ENCODE results near the gene BRWD1.

Gene BRWD1

GRCh38 chr21:39313571-39314142 is at the start of gene BRWD1:
BRWD1 (minus strand) TSS chr21:39313632; CDS start chr21:39313491, 141 bp downstream.
- DNase-seq, result peak; percentile 80 to 87

GRCh38 chr21:39362733-39363132 is 49.3 kb upstream of the BRWD1 start:
- DNase-seq, result no peak

- DNase-seq, result no peak
Measured at GRCh38 chr21:39359382-39359781, 46.0 kb upstream of the BRWD1 start.

- no peak for DNase-seq
Measured at GRCh38 chr21:39353295-39353694, 39.9 kb upstream of the BRWD1 start.

GRCh38 chr21:39350094-39351005 is 36.9 kb upstream of the BRWD1 start:
- DNase-seq, result no peak

- DNase-seq, result peak; percentile 96 to 97
Measured at GRCh38 chr21:39349211-39350093, 36.0 kb upstream of the BRWD1 start.

GRCh38 chr21:39348355-39349210 is 35.2 kb upstream of the BRWD1 start, which contains the start of gene HMGN1:
HMGN1 (minus strand) TSS chr21:39349088; CDS start chr21:39348917, 171 bp downstream.
- peak; percentile 88 to 89 for DNase-seq

- DNase-seq, result peak in 1 of 2 donors; percentile 38
Measured at GRCh38 chr21:39348040-39348354, 34.6 kb upstream of the BRWD1 start.

- DNase-seq, result no peak
Measured at GRCh38 chr21:39347537-39347936, 34.1 kb upstream of the BRWD1 start.

GRCh38 chr21:39346671-39347331 is 33.4 kb upstream of the BRWD1 start:
- DNase-seq, result no peak

- no peak for DNase-seq
Measured at GRCh38 chr21:39346206-39346605, 32.8 kb upstream of the BRWD1 start.

- no peak for DNase-seq
Measured at GRCh38 chr21:39345440-39345839, 32.0 kb upstream of the BRWD1 start.

GRCh38 chr21:39344848-39345247 is 31.4 kb upstream of the BRWD1 start:
- no peak for DNase-seq

GRCh38 chr21:39341249-39341923 is 28.0 kb upstream of the BRWD1 start:
- DNase-seq, result no peak

- DNase-seq, result no peak
Measured at GRCh38 chr21:39340687-39341086, 27.3 kb upstream of the BRWD1 start.

- DNase-seq, result no peak
Measured at GRCh38 chr21:39339231-39339630, 25.8 kb upstream of the BRWD1 start.

- no peak for DNase-seq
Measured at GRCh38 chr21:39336457-39337008, 23.1 kb upstream of the BRWD1 start.

- DNase-seq, result no peak
Measured at GRCh38 chr21:39334611-39335010, 21.2 kb upstream of the BRWD1 start.

- DNase-seq, result no peak
Measured at GRCh38 chr21:39332175-39332574, 18.7 kb upstream of the BRWD1 start.

- DNase-seq, result no peak
Measured at GRCh38 chr21:39330001-39330400, 16.6 kb upstream of the BRWD1 start.

GRCh38 chr21:39327727-39328126 is 14.3 kb upstream of the BRWD1 start:
- no peak for DNase-seq
